ENCODE results near the gene EFCAB10. TPM values are rescaled to one million over a fixed set of nuclear protein-coding genes. Genes with fewer than 3 reads are reported as not detected.

EFCAB10 gene
- total RNA-seq, 4 donors from 2014 or later = 2.6 TPM; not detected in 3

DNA sequence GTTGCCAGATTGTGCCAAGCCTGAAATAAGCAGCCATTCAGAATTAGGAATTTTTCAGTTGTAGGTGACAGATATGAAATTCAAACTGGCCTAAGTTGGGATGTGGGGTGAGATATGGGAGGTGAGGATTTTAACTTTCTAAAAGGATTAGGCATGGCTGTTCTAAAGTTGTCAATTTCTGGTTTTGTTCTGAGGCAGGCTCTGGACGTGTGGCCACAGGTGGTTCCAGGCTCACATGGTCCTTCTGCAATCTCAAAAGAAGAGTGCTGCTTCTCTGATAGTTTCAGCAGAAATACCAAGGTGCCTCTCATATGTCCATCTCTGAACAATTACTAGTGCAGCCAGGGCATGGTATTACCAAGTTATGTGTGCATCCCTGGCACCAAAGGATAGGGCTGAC is 21.4 kb downstream of the EFCAB10 start:
- TF ChIP-seq CTCF (IDR thresholded peaks at IDR 0.05) (no peak), POLR2A (IDR thresholded peaks at IDR 0.05) (no peak)
- H3K27me3 ChIP-seq = no peaks in the 10 kb centered on the region
- no peak overlapping the region for H3K4me3 ChIP-seq
- H3K27ac ChIP-seq = no peak overlapping the region
- intact Hi-C loops (cut with DNase I; ENCODE audit: low total_unique reads) = no loop called here
- no peaks in the 10 kb centered on the region for H3K36me3 ChIP-seq
- no peaks in the 10 kb centered on the region for H3K4me1 ChIP-seq
- H3K9me3 ChIP-seq = no peaks in the 10 kb centered on the region
- no peak for DNase-seq

GRCh38 chr7:105538339-105538738 is 43.0 kb downstream of the EFCAB10 start:
- no peaks in the 10 kb centered on the region for H3K27me3 ChIP-seq
- peaks cover 0 to 2% of the 10 kb centered on the region in 2 donors for H3K4me1 ChIP-seq
- H3K9me3 ChIP-seq = no peaks in the 10 kb centered on the region
- H3K27ac ChIP-seq = no peak overlapping the region
- no peaks in the 10 kb centered on the region for H3K36me3 ChIP-seq
- TF ChIP-seq CTCF (IDR thresholded peaks at IDR 0.05) (no peak), POLR2A (IDR thresholded peaks at IDR 0.05) (no peak)
- intact Hi-C loops (cut with DNase I; ENCODE audit: low total_unique reads) = no loop called here
- DNase-seq = no peak
- no peak overlapping the region for H3K4me3 ChIP-seq

DNA sequence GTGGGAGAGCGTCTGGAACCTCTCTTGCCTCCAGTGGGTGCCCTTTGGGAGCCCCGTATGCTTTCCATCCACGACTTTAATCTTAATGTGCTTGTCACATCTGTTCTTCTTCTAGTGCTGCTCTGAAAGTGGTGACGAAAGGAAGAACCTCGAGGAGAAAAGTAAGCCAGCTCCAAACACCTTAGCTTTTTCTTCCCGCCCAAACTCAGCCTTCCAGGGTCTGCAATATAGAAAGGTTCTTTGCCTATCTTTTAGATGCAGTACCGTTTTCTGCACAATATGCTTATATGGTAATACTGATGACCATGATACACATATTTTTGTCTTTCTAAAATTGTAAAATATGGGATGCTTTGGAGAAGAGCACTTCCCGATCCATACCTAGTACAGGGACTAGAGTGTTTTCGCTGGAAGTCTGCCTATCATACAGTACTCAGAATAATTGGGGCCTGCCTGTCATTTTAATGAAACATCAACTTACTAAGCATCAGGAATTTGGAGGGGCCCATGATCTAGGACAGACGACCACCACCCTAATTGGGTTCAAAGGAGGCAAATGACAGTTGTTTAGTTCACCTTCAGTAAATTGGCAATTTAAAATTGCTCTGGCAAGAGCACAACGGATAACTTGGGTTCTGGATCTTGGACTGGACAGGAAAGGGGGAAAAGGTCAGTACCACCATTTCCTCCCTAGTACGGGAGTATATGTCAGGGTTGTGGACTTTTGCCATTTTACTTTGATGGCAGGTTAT is 48.4 kb downstream of the EFCAB10 start:
- intact Hi-C loops (cut with DNase I; ENCODE audit: low total_unique reads) = no loop called here
- peaks cover 4 to 7% of the 10 kb centered on the region in 2 donors for H3K4me1 ChIP-seq
- no peak for TF ChIP-seq POLR2A (IDR thresholded peaks at IDR 0.05)
- TF ChIP-seq CTCF (IDR thresholded peaks at IDR 0.05) = no peak
- peak overlapping the region; percentile 65 to 92 for H3K4me3 ChIP-seq
- no peaks in the 10 kb centered on the region for H3K9me3 ChIP-seq
- peak overlapping the region; percentile 80 to 82 for H3K27ac ChIP-seq
- no peak for DNase-seq
- H3K36me3 ChIP-seq = no peaks in the 10 kb centered on the region
- no peaks in the 10 kb centered on the region for H3K27me3 ChIP-seq

- H3K9me3 ChIP-seq = no peaks in the 10 kb centered on the region
- H3K4me3 ChIP-seq = peak within 1 kb of the TSS; percentile 65 to 92
- DNase-seq = peak; percentile 85 to 89
- intact Hi-C loops (cut with DNase I; ENCODE audit: low total_unique reads) = no loop called here
- no peaks in the 10 kb centered on the region for H3K27me3 ChIP-seq
- peaks cover 4 to 7% of the 10 kb centered on the region in 2 donors for H3K4me1 ChIP-seq
- no peaks in the 10 kb centered on the region for H3K36me3 ChIP-seq
- H3K27ac ChIP-seq = peak within 1 kb of the TSS; percentile 80 to 82
- TF ChIP-seq CTCF (IDR thresholded peaks at IDR 0.05) = peak; percentile 65 to 84 (median 76)
- TF ChIP-seq POLR2A (IDR thresholded peaks at IDR 0.05) = peak; percentile 16 to 64
Observed at GRCh38 chr7:105531792-105532671, 49.3 kb downstream of the EFCAB10 start, which contains the start of gene RINT1. Gene RINT1 (plus strand): TSS chr7:105532201. CDS start chr7:105532316, 115 bp downstream.

- TF ChIP-seq POLR2A (IDR thresholded peaks at IDR 0.05) = no peak
- TF ChIP-seq CTCF (IDR thresholded peaks at IDR 0.05) = no peak
- Histone ChIP-seq H3K36me3 (no peaks in the 10 kb centered on the region), H3K27me3 (no peaks in the 10 kb centered on the region), H3K27ac (no peak overlapping the region), H3K4me3 (no peak overlapping the region), H3K4me1 (peaks cover 4 to 7% of the 10 kb centered on the region in 2 donors), H3K9me3 (no peaks in the 10 kb centered on the region)
- no peak for DNase-seq
- intact Hi-C loops (cut with DNase I; ENCODE audit: low total_unique reads) = no loop called here
Observed at GRCh38 chr7:105530546-105530945, 50.7 kb downstream of the EFCAB10 start.
